HG03139 (cell line): ENCODE data around the gene SMG6.

Experiments used
- ATAC-seq: cut with Tn5 transposase; IDR thresholded peaks from one replicate; pipeline ENCODE4 v1.9.1; 2021; ENCODE audit not compliant: unreplicated experiment

SMG6 gene

DNA sequence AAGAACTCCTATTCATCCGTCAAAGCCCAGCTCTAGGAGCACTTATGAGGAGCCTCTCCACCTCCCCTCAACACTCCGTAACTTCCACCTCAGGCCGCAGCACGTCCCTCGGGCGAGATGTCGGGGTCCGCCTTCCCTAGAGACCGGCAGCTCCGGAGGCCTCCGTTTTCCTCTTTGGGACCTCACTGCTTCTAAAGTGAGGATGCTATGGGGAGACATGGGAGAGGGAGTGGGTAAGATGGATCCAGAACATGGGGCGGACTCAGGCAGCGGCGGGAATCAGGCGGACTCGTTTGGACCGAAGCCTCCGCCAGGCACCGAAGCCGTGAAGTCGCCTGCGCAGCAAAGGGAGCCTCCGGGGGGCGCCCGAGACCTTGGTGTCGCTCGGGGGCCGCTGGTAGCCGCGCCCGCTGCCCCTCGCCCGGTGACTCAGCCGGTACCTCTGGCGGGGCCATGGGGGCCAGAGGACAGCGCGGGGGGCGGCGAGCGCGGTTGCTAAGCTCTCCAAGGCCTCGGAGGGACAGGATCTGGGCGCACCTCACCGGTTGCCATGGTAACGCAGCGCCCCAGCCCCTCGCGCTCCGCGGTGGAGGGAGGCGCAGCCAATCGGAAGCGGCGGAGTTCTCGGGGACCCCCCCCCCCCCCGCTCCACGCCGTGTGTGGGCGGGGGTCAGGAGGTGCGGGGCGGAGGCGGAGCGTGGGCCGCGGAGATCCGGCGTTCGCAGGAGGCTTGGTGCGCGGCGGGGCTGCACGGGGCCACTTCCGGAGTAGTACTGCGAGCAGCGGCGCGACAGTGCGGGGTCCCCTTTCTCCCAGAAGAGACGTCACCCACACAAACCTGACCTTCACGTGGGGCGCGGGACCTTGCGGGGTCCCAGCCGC lies 250.0 kb downstream of the SMG6 start:
- ATAC-seq: no peak

GRCh38 chr17:2051933-2052559 lies 251.5 kb downstream of the SMG6 start:
- ATAC-seq: no peak

DNA sequence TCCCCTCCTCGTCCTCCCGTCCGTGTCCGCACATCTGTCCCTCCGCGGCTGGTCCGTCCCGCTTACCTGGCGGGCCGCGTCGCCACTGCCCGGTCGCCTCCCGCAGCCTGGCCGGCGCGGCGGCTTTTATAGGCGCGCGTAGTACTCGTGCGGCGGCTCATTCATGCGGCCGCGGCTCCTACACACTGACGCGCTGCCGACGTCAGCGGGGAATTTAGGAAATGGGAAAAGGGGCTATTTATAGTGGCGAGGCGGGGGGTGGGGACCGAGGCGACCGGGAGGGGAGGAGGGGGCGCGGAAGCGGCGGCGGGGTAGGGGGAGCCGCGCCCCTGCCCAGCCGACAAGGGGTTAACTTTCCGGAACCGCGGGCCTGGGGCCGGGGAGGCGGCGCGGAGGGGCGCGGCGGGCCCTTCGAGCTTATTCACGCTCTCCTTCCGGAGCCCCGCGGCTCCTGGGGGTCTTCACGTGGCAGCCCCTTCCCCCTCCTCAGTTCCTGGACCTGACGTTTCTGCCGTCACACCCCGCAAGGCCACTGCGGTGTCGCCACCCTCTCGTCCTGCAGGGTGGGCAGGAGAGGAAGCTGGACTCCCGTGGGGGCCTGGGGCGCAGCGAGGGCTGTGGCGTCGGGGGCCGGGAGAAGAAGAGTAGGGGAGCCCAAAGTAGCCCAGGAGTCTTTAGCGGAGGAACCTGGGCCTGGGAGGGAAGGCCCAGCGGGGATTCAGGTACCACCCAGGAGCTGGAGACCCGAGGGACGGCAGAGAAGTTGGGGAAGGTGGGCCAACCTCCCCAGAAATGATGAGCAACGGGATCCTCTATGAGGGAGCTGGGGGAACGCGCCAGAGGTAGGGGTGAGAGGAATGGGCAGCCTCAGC lies 252.3 kb downstream of the SMG6 start:
- no peak for ATAC-seq

DNA sequence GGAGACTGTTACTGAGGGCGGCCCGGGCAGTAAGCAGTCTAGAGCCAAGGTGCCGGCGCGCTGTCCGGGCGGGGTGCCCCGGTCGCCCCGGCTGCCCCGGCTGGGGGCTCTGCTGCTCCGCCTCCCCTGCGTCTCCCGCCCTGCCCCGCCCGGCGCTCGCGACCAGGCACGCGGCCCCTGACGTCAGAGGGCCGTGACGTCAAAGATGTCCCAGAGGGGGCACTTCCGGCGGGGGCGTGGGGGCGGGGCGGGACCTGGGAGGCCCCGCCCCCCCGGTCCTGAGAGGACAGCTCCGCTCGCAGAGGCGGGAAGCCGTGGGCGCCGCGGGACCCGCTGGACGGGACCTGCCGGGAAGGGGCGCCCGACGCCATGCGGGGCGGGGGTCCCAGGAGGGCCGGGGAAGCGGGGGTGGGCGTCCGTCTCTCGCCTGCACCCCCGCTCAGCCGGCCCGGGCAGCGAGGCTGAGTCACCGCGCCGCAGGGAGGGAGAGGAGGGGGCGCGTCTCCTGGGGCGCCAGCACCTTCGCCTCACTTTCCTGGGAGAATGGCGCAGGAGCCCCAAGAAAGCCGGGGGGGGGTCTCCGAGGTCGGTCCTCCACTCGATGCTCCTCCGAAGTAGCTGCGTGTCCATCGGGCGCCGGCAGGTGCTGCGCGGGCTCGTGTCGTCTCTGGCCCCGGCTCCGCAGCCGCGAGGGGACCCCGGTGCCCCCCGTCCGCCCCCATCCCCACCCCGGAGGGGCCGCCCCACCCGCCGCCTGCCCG lies 253.1 kb downstream of the SMG6 start:
- no peak for ATAC-seq

GRCh38 chr17:2049333-2050299 lies 254.0 kb downstream of the SMG6 start:
- ATAC-seq: peak; percentile 36

GRCh38 chr17:2048805-2049204 lies 254.8 kb downstream of the SMG6 start:
- ATAC-seq: no peak

DNA sequence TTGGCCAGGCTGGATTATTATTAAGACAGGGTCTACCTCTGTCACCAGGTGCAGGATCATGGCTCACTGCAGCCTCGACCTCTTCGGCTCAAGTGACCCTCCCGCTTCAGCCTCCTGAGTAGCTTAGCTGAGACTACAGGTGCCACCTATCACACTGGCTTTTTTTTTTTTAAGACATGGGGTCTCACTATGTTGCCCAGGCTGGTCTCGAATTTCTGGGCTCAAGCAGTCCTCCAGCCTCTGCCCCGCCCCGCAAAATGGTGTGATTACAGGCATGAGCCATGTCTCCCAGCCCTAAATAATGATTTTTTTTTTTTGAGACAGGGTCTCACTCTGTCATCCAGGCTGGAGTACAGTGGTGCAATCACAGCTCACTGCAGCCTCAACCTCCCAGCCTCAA lies 256.0 kb downstream of the SMG6 start:
- ATAC-seq: no peak

- no peak for ATAC-seq
Measured at GRCh38 chr17:2044263-2044894, 259.2 kb downstream of the SMG6 start.

- ATAC-seq: no peak
Measured at GRCh38 chr17:2043785-2044184, 259.8 kb downstream of the SMG6 start.

- no peak for ATAC-seq
Measured at GRCh38 chr17:2042933-2043332, 260.7 kb downstream of the SMG6 start.

DNA sequence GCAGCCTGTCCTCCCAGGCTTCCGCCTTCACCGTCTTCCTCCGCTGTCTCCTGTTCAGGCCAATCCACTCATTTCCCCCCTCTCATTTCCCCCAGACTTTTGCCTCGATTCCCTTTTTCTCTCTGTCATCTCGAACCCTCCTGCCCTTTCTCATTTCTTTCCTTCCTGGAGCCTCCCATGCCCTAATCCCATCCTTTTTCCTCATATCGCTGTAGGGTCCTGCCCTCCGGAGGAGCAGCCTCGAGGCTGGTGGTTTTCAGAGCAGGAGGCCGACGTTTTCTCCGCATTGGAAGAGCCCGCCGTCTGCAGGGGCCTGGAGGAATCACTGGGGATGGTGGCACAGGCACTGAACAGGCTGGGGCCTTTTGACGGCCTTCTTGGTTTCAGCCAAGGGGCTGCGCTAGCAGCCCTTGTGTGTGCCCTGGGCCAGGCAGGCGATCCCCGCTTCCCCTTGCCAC lies 261.2 kb downstream of the SMG6 start:
- ATAC-seq: no peak

- peak; percentile 87 for ATAC-seq
Measured at GRCh38 chr17:2041561-2042389, 261.8 kb downstream of the SMG6 start, which contains the start of gene OVCA2. Gene OVCA2, plus strand, starts transcription at chr17:2042022. Its CDS starts 26 bp downstream, at chr17:2042048.

GRCh38 chr17:2040942-2041560 lies 262.5 kb downstream of the SMG6 start:
- peak; percentile 10 for ATAC-seq

GRCh38 chr17:2040219-2040827 lies 263.3 kb downstream of the SMG6 start:
- no peak for ATAC-seq

DNA sequence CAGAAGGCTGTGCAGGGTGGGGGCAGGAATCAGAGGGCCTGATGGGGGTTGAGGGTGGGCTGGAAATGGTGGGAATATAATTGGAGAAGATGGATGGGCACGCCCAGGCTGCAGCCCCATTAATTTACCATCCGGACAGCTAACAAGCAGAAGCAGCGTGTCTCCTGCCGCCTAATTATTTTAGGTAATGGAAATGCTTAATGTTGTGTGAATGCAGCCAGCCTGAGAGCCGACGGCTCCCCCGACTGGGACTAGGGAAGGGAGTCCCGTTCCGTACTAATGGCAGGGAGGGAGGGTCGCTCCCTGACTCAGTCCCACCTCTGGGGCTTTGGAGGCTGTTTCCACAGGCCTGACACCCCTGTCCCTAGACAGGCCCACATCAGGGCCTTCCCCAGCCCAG lies 266.4 kb downstream of the SMG6 start:
- ATAC-seq: no peak

GRCh38 chr17:2035541-2036488 lies 267.8 kb downstream of the SMG6 start:
- no peak for ATAC-seq
